Posterior vena cava (tissue), 2 donors: ENCODE measurements around the gene PROK2. TPM values are rescaled to one million over a fixed set of nuclear protein-coding genes. Genes with fewer than 3 reads are reported as not detected.

Experiments
- DNase-seq: peaks from one replicate; pipeline ENCODE4 v3.0.0-alpha.2; 2020; ENCODE audit warnings: low spot score
- intact Hi-C, 2 donors: fragments of 100-400 bp; cut with DNase I; formaldehyde crosslinking; loops; one replicate each; pipeline versions ENCODE4 v1.14.1 to v1.14.2; 2022 to 2023
- total RNA-seq, 2 donors: library from RNA; stranded (reverse); fragmentation: NEBNext Ultra II Directional; extraction: Animal tissue kit (Norgen Biotek cat#: 25700); gene quantifications; one replicate each; pipeline ENCODE4 v1.2.1, GENCODE V29; 2021
- donor health status: DM: yes; HTN: yes; CAD: no.
- donor health status: DM: yes; HTN: yes; CAD: no.

The PROK2 gene
- total RNA-seq, 2 donors from 2014 or later = 0.67 to 2.0 TPM

DNA sequence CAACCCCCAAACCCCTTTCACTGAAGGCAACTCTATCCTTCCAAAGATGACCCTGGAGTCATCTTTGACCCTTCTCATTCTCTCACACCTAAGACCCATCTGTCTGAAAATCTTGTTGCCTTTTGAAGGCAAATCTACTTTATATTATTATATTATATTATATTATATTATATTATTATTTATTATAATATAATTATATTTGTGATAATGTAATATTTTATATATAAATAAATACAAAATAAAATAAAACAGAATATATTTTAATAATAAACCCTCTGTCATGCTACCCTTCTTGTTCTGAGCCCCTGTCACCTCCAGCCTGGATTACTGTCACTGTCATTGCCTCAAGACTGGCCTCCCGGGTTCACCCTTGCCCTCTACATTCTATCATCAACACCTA is 5.0 kb upstream of the PROK2 start:
- no peak for DNase-seq
- intact Hi-C loops = no loop called here

DNA sequence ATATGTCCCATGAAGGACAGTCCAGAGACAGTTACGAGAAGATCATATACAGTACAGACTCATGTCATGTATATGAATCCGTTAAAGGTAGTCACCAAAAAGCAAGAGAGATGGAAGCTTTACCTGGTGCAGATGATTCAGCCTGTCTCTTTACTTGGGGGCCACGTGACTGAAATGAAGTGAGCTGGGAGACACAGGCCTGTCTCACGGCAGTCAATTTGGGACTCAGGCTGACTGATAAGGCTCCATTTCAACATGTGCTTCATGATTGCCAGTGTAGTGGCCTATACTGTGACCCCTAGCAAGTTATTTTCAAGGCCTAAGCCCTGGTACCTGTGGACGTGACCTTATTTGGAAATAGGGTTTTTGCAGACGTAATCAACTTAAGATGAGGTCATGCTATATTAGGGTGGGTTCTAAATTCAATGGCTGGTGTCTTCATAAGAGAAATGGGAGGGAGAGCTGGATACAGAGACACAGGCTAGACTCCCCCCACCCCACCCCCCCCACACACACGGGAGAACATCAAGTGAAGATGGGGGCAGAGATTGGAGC is 3.0 kb upstream of the PROK2 start:
- DNase-seq = no peak
- intact Hi-C loops = no loop called here

GRCh38 chr3:71786551-71786950 is 1.6 kb upstream of the PROK2 start:
- intact Hi-C loops = no loop called here
- no peak for DNase-seq

GRCh38 chr3:71786217-71786549 is 1.2 kb upstream of the PROK2 start:
- intact Hi-C loops = no loop called here
- no peak for DNase-seq

GRCh38 chr3:71785532-71786216 is 726 bp upstream of the PROK2 start:
- intact Hi-C loops = no loop called here
- no peak for DNase-seq

- intact Hi-C loops = no loop called here
- no peak for DNase-seq
Observed at GRCh38 chr3:71784201-71784913, 591 bp downstream of the PROK2 start.

- no peak for DNase-seq
- intact Hi-C loops = no loop called here
Observed at GRCh38 chr3:71783152-71783551, 1.8 kb downstream of the PROK2 start.

DNA sequence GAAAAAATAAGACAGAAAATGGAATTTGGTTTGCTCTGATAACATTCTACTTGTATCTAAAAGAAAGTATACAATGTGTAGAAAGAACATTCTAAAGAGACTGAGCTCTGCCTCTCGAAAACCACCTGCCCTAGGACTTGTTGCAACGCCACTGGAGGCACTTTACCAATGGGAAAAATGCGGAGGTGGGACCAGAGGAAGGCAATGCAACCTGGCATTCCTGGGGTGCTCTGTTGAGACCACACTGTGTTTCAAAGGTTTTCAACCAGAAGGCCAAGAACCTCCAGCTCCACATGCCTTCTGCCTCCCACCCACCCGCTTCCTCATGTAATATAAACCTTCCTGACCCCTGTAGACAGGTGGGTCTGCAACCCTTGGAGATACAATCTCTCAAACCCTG is 4.5 kb downstream of the PROK2 start:
- intact Hi-C loops = no loop called here
- no peak for DNase-seq

- DNase-seq = no peak
- intact Hi-C loops = no loop called here
Observed at GRCh38 chr3:71779674-71780377, 5.1 kb downstream of the PROK2 start.

- no peak for DNase-seq
- intact Hi-C loops = no loop called here
Observed at GRCh38 chr3:71778353-71778752, 6.6 kb downstream of the PROK2 start.

GRCh38 chr3:71776538-71776937 is 8.4 kb downstream of the PROK2 start:
- no peak for DNase-seq
- intact Hi-C loops = no loop called here

GRCh38 chr3:71771884-71772283 is 13.1 kb downstream of the PROK2 start:
- intact Hi-C loops = no loop called here
- DNase-seq = no peak

- intact Hi-C loops = no loop called here
- no peak for DNase-seq
Observed at GRCh38 chr3:71771126-71771525, 13.8 kb downstream of the PROK2 start.

DNA sequence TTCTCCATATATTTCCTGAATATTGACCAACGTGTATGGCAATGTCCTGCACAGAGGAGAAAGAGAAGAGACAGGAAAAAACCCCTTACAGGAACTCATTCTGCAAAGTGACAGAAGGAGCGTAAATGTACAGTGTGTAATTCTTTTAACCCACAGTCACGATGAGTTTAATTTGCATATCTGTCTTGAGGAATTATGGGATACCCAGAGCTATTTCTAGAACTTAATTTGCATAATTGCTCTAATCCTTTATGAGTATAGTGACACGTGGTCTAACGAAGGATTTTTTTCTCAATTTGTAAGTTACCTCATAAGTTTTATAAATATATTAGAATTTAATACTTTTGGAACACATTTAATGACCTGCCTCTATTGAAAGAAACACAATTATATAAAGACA is 21.5 kb downstream of the PROK2 start:
- intact Hi-C loops = no loop called here

DNA sequence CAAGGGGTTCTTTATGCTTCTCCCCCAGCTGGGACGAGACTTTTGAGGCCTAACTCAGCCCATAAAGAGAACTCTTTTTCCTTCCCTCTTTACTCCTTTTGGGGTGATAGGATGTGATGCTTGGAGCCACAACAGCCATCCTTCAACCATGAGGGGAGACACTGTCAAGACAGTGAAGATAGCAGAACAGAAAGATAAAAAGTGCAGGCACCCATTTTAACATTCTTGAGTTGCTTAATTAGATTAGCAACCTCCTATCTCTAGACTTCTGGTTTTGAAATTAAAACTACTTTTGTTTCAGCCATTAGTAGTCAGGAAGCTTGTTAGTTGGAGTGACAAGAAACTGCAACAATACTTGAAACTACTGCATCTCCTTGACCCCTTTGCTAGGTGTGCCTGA is 24.8 kb downstream of the PROK2 start:
- intact Hi-C loops = no loop called here
- DNase-seq = no peak

More for the DNA sequence above, 21.5 kb downstream of the PROK2 start:
- no peak for DNase-seq

DNA sequence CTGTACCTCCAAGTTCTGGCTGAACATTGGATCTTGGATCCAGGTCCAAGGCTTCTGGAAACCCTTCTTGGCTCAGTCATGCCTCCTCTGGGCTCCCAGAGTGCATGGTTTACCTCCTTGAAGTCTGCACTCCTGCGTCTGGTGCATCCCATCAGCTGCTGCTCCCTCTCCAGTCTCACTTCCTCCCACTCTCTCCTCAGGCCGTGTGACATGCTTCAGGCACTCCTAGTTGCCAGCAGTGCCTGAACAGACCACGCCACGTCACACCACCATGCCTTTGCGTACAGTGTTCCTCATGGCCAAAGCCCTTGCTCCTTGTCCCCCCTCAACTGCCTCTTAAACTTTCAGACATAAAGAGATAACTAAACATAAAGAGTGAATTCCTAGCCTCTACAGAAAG is 25.5 kb downstream of the PROK2 start:
- intact Hi-C loops = no loop called here
- no peak for DNase-seq

DNA sequence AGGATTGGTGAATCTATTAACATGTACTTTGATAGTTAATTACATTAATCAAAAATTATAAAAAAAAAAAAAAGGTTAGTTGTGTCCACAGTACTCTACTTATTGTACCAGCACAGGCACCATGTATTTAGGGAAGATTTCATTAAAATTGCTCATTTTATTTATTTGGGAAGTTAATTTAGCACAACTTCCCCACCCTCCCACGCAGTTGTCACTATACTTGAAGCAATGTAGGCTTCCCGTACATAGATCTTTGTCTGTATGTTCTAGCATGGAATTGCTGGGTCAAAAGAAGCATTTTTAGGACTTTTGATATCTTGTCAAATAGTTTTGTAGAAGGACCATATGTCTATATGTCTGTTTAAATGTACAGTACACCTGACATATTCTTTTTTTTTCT is 26.9 kb downstream of the PROK2 start:
- intact Hi-C loops = no loop called here
- DNase-seq = no peak

- peak; percentile 78 for DNase-seq
- intact Hi-C loops = no loop called here
Observed at GRCh38 chr3:71754610-71755253, 30.2 kb downstream of the PROK2 start.

- intact Hi-C loops = no loop called here
- peak; percentile 79 for DNase-seq
Observed at GRCh38 chr3:71753701-71754609, 31.0 kb downstream of the PROK2 start, which contains the start of gene GPR27. Gene GPR27 (plus strand): TSS chr3:71753855. CDS start chr3:71754050, 195 bp downstream.
